HG03558 (cell line): Measurements from ENCODE around the gene VARS2.
"Not testable (repeated sequence)": the region's sequence is repeated elsewhere in the genome, so short reads cannot be mapped to it uniquely, and the experiment has no call there.

Experiments
- ATAC-seq: cut with Tn5 transposase; IDR thresholded peaks from one replicate; pipeline ENCODE4 v1.9.1; 2021; ENCODE audit warnings: moderate number of reproducible peaks; ENCODE audit not compliant: unreplicated experiment; ENCODE audit errors: extremely low read depth

Gene VARS2

DNA sequence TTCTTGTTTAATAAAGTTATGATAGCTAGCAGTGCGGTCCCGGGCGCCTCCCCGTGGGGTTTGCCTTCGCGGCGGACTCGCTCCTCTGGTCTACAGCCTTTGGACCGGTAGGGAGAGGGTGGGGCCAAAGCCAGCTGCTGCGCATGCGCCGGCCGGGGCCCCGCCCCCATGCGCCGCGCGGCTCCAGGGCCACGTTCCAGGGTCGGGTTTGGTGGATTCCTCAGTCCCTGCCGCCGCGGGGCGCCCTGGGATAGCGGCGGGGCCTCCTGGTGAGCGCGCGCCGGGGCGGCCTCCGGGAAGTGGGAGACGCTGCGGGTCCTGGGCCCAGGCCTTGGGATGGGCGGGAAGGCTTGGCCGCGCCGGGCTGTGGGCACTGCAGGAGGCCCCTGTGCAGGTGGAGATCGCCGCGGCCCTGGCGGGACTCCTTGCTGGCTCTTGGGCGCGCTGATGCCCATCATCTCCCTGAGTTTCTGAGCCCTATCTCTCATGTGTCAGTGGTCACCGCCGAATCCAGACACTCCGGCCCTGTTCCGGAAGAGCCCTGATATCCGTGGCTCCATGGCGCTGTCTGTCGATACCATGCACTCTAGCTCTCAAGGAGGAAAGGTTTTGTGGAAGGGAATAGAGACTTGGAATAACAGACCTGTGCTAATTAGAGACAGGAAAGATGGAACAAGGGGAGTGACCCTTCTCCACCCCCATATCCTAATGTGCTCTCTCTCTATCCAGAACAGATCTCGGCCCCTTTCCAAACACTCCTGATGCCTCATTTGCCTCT is at the start of gene VARS2:
Gene VARS2, plus strand, starts transcription at position 163 of the 778 bp plus-strand sequence. Its CDS starts 599 bp downstream, at position 762.
- ATAC-seq, result peak; percentile 56

DNA sequence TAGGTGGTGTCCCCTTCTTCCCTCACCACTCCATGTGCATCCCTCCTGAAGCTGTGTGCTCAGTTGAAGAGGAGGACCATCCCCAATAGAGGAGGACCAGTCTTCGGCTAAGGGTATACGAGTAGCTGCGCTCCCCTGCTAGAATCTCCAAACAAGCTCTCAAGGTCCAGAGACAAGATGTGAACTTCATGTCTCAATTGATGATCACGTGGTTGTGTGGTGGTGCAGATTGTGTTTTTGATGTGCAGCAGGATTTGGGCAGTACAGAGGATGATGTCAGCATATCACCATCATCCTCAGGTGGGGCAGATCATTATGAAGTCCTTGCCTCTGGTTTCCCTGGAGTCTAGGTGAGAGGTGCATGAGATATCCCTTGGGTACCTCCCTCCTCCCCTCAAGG is 49.7 kb upstream of the VARS2 start:
- no peak for ATAC-seq

DNA sequence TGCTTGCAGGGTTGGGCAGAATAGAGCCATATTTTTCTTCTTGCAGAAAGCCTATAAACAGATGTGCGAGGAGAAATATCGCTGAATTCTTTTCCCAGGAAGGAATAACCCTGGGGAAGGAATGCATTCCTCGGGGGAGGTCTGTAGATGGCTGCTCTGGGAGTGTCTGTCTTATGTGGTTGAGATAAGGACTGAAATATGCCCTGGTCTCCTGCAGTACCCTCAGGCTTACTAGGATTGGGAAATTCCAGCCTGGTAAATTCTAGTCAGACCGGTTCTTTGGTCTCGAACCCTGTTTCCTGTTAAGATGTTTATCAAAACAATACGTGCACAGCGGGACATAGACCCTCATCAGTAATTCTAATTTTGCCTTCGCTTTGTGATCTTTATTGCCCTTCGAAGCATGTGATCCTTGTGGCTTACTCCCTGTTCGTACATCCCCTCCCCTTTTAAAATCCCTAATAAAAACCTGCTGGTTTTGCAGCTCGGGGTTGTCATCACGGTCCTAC is 44.7 kb upstream of the VARS2 start:
- not testable (repeated sequence) for ATAC-seq

DNA sequence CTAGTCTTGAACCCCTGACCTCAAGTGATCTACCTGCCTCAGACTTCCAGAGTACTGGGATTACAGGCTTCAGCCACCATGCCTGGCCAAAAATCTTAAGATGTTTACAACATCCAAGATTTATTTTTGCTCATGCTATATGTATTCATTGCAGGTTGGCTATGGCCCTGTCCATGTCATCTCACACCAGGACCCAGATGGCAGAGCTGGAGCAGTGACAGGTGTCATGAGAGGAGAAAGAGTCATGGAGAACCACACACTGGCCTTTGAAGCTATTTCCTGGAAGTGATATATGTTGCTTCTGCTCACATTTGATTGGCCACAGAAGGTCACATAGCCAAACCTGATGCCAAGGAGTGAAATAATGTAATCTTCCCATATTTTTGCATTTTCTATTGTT is 43.5 kb upstream of the VARS2 start:
- no peak for ATAC-seq

DNA sequence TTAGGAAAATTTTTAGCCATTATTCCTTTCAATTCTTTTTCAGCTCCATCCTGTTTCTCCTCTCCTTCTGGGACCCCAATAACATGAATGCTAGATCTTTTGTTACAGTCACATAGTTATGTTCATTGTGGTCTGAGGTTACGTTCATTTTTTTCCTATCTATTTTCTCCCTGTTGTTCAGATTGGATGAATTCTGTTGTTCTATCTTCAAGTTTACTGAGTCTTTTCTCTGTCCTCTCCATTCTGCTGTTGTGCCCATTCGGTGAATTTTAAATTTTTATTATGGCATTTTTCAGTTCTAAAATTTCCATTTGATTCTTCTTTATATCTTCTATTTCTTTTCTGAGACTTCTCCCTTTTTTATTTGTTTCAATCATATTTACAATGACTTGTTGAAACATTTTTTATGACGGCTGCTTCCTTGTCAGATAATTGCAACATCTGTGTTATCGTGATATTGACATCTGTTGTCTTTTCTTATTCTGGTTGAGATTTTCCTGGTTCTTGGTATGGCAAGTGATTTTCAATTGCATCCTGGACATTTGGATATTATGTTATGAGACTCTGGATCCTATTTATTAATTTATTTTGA is 42.4 kb upstream of the VARS2 start:
- ATAC-seq, result no peak

DNA sequence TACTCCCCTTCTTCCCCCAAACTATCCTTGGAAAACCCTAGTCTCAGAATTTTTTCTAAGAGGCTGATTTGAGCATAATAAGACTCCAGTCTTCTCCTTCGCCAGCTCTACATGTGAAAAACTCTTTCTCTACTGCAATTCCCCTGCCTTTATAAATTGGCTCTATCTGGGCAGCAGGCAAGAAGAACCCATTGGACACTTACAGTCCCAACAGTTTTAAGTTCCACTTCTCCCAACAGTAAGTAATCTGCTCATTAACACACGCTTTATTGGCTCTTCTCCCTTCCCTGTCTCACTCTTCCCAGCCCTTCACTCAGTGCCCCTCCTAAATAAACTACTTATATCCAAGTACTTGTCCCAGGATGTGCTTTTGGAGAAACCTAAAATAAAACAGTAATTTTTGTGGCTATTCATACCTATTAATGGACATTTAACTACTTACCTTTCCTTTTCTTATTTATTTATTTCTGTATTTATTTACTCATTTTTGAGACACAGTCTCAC is 40.8 kb upstream of the VARS2 start:
- no peak for ATAC-seq

DNA sequence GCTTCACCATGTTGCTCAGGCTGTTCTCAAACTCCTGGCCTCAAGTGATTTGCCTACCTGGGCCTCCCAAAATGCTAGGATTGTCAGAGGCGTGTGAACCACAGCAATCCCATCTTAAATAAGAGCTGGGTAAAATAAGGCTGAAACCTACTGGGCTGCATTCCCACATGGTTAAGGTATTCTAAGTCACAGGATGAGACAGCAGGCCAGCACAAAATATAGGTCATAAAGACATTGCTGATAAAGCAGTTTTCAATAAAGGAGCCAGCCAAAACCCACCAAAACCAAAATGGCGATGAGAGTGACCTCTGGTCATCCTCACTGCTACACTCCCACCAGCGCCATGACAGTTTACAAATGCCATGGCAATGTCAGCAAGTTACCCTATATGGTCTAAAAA is 40.2 kb upstream of the VARS2 start:
- not testable (repeated sequence) for ATAC-seq

DNA sequence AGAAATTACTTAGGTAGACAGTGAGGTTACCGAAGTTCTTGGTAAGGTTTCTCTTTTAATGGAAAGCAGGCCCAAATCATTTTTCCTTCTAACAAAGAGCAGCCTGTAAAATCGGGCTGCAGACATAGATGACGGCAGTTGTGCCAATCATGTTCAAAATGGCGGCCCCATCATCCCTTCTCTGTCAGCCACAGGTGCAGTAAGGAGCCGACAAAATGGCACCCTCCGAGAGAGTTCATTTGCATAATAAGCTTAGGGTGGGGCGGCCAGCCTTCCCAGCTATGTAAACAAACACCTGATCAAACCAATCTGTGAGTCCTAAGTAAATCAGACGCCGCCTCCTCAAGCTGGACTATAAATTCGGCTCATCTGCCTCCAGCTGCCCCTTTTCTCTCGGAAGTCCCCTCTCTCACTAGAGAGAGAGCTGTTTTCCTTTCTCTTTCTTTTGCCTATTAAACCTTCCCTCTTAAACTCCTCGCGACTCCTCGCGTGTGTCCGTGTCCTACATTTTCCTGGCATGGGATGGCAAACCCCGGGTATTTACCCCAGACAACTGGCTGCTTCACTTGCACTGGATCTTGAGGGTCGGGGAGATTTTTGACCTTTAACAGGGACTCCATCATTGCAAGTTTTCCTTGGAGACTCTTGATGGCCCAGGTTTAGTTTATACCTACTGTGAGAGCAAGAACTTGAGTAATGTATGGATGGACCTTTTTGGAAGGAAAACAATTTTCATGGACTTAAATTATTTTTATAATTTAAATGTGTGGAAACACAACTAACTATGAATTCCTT is 38.6 kb upstream of the VARS2 start:
- no peak for ATAC-seq

DNA sequence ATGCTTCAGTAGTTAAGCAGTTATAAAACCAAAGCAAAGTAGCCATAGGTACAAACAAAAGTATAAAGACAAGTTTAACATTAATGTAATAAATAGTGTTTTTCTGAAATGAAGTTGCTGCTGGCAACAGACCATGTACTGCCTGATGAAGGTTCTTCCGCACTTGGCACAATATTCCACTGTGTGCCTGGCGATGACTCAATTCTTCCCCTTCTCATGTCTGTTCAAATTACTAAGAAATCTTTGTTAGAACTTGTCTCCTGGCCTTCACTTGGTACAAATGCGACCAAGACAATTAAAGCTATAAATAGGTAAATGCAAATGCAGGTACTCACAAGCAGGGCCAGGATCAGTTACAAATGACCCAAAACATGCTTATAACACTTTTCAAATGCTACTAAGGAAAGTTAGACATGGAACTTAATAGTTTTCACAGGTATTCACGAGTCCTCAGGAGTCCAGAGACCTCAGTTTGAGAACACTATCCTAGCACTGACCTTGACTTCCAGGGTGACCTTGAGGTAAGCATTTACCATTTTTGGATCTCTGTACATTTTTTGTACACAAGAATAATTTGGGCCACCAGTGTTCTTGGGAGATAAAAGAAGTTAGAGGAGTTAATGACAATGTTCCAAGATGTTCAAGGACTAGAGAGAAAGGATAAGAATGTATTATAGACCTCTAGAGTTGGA is 37.9 kb upstream of the VARS2 start:
- ATAC-seq, result no peak

DNA sequence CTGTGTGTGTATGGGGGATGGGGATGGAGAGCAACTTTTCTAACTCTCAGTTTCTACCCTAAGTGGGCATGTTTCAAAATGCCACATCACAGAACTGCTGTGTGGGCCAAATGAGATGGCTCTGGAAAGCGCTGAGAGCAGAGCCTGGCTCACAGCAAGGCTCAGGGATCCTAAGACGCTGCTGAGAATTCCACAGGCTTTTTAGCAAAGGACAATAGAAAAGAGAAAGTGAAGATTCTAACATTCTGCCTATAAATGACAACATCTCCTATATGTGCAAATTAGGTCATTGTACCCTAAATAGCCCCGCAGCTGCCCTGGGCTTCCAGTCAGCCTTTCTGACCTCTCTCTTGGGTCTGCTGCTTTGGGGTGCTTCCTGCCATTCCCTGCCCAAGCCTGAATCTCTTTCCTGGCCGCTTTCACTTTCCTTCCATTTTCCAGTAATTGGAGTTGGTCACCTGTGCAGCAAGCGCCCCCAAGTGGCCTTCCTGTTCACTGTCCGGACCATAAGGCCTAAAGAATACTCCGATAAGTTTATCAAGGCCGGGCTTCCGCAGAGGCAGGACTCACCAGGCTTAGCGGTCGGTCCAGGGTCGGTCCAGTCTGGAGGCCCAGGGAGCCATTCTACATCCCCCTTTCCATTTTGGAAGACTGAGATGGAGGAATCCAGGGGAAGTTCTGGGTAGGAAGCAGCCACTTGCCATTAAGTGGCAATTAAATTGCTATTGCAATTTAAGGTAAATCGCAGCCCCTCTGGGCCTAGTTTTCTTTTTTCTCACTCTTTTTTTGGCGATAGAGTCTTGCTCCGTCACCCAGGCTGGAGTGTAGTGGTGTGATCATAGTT is 36.4 kb upstream of the VARS2 start:
- ATAC-seq, result no peak

DNA sequence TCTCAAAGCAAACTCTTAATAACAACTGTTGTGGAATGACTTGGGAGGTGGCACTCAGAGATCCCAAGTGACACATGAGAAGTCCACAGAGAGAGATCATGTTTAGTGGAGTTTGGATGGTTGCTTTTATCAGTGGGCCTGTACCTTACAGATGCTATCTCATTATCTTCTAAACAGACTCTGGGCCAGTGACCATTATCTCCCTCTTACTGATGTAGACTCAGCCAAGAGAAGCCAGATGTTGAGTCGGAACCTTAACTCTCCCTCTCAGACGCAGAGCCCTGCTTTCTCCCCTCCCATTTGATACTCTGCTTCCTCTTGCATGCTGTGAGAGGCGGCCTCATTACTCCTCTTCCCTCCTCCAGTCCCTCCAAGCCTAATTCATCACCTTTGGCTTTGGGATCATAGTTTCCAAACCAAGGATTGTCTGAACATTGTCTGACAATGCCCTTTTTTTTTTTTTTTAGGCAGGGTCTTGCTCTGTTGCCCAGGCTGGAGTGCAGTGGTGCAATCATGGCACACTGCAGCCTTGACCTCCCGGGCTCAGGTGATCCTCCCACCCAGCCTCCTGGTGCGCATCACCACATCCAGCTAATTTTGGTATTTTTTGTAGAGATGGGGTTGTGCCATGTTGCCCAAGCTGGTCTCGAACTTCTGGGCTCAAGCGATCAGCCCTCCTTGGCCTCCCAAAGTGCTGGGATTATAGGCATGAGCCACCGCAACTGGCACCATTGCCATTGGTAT is 34.2 kb upstream of the VARS2 start:
- no peak for ATAC-seq

DNA sequence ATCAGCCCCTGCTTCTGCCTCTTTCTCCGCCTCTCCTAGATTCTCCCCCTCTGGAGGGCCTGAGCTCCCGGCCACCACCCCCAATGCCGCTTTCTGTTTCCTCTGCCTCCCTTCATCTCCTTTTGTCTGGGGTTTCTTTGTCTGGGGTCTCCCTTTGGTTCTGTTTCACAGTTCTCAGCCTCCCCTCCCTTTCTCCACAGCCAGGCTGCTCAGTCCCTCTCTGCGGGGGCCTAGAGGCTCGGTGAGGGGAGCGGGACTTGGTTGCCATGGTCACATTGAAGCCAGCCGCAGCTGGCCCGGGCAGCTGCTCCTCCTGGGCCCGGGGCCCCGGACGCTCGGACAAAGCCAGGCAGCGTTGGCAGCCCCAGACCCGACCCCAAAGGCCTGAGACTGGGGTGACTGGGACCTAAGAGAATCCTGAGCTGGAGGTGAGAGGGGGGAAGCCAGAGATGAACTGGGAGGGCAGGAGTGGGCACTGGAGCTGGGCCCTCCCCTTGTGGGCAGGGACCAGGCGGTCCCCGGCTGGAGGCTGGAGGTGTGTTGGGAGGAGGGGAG is 33.3 kb upstream of the VARS2 start:
- ATAC-seq, result no peak

DNA sequence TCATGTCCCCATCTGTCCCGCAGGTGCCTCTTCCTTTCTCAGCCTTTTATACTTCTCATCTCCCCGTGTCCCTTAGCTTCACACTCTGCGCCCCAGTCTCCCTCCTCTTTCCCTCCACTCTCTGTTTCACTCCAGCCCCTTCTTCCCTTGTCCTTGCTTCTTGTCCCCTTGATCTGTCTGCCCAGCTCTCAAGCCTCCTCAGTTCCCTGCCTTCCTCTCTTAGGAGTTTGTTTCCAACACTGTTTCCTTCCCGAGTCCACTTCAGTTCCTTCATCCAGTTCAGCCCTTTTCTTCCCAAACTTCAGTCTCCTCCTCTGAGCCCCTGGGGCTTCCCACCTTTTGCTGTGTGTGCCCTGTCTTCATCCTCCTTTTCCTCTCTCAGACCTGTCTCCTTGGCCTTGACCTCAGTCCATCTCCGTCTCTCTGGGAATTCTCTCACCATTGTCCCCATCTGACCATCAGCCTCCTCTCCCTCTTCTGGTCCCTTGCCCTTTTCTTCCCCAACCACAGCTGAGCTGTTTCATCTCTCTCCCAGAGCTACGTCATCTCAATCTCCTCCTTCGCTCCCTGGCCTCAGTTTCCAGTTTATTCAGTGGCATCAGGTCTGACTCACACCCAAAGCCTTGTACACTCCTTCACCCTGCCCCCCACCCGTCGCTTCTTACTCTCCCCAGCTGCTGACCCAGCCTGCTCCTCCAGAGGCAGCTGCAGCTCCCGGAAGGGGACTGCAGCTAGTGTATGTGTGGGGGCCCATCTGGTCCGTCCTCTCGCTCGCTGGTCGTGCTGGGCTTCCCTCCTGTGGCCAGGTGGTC is 32.4 kb upstream of the VARS2 start:
- ATAC-seq, result no peak

DNA sequence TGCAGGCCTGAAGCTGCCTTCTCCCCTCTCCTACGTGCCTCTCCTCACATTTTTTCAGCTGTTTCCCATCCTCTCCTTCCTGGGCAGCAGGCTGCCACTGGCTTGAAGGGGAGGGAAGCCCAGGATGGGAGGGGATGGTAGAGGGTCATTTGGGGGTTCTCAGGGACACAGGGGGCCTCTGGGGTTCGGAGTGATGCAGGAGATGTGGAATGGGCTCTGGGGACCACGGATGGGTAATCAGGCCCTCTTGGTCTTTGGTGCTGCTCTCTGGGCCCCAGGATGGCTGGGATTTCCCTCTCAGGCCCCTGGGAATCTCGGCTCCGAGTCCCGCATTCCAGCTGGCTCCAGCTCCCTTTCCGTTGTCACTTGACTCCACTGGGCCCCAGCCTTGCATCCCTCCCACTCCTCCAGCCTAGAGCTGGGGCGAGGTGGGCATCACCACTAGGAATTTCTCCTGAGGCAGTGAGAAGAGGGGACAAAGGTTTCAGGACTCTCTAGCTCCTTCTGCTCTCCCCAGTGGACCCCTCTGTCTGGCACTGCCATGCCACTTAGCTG is 31.8 kb upstream of the VARS2 start:
- no peak for ATAC-seq

DNA sequence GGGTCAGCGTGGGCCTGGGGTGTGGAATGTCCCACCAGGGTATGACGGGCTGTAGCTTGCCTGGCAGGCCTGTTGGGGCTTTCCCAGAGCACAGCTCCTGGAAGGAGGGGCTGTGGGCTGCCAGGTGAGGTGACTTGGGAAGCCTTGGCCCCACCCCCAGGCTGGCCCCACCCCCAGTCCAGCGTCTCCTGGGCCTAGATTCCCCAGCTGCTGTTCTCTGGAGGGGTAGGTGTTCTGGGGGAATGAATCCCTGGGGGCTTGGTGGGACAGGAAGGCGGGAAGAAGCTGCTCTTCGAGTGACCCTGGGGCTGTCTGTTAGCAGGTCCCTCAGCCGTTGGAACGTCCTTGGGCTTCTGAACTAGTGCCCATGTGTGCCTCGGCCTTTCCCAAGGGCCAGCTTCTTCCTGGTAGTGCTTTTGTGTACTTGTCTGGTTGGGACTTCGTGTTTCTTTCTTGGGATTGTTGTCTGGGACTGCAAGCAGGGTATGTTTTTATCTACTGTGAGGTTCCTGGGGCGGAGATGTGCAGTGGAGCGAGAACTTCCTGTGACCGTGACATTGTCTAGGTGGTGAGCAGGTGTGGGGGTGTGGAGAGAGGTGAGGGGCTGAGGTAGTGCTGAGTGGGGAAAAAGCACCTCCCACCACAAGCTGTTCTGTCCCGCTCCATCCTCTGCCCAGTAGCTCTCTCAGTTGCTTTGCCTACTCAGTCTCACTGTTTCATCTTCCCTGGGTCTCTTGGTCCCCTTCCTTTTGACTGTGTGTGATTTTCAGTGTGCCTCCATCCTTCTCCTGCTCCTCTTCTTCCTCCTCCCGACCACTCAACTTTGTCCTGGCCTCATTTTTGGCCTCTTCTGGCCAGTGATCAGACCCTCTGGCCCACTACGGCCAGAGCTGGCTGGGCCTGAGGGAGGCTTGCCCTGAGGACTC is 31.0 kb upstream of the VARS2 start:
- ATAC-seq, result no peak
